OCI-LY7 (cell line): ENCODE results near the gene LAMA2.

Experiments used
- CTCF ChIP-seq: fragments of 200-600 bp; sonication (generic); conservative IDR thresholded peaks from 2 replicates; pipeline ENCODE4 v1.5.1; 2014; ENCODE audit warnings: mild to moderate bottlenecking, antibody characterized with exemption, low read length, moderate library complexity, mixed read lengths
- EZH2phosphoT487 ChIP-seq: fragments of 200-600 bp; sonication (generic); IDR thresholded peaks from 2 replicates; pipeline ENCODE4 v1.6.1; 2018; ENCODE audit warnings: low read depth, borderline replicate concordance, mild to moderate bottlenecking, mixed run types, antibody characterized with exemption, low read length, moderate library complexity, mixed read lengths

- TF ChIP-seq CTCF, result no peak
- TF ChIP-seq EZH2phosphoT487, result no peak
Measured at GRCh38 chr6:129280749-129281148, 397.8 kb downstream of the LAMA2 start.
